ENCODE measurements around the gene PPAN.

- TF ChIP-seq, protein P1, sequence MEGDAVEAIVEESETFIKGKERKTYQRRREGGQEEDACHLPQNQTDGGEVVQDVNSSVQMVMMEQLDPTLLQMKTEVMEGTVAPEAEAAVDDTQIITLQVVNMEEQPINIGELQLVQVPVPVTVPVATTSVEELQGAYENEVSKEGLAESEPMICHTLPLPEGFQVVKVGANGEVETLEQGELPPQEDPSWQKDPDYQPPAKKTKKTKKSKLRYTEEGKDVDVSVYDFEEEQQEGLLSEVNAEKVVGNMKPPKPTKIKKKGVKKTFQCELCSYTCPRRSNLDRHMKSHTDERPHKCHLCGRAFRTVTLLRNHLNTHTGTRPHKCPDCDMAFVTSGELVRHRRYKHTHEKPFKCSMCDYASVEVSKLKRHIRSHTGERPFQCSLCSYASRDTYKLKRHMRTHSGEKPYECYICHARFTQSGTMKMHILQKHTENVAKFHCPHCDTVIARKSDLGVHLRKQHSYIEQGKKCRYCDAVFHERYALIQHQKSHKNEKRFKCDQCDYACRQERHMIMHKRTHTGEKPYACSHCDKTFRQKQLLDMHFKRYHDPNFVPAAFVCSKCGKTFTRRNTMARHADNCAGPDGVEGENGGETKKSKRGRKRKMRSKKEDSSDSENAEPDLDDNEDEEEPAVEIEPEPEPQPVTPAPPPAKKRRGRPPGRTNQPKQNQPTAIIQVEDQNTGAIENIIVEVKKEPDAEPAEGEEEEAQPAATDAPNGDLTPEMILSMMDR (IDR thresholded peaks at IDR 0.05; ENCODE audit: low read depth, low read length), result no peak
- no peak for TF ChIP-seq EZH2phosphoT487 (IDR thresholded peaks at IDR 0.05; ENCODE audit: low read depth)
Observed at GRCh38 chr19:10078329-10078728, 27.8 kb upstream of the PPAN start.

Data from OCI-LY3 (cell line).